ENCODE measurements around the gene TBCK. TPM values are rescaled to one million over a fixed set of nuclear protein-coding genes. Genes with fewer than 3 reads are reported as not detected.

Gene TBCK
- total and polyA plus RNA-seq, 2 of the 13 experiments (the other 11 are each of a cell fraction or from before 2014, with no cell fraction given) = 51.0 to 62.4 TPM

DNA sequence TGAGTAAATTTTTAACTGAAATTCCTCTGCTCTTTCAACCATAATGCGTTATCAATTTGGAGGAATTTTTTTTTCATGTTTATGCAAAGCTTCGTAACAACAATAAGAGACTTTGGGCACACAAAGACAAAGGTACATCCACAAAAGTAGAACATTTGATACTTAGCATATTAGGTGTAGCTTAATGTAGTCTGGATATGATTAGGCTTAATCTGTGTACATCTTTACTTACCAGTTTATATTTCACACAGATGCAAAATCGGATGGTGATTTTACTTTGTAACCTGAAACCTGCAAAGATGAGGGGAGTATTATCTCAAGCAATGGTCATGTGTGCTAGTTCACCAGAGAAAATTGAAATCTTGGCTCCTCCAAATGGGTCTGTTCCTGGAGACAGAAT lies 20.6 kb upstream of the TBCK start:
- intact Hi-C loops (cut with micrococcal nuclease; ENCODE audit: unreplicated experiment) = no loop called here
- no peaks in the 10 kb centered on the region for H3K27me3 ChIP-seq (ENCODE audit: control insufficient read depth in 1 of 2, insufficient read depth in 2 of 2, low read length in 2 of 2)
- H3K4me2 ChIP-seq (ENCODE audit: low read depth, low read length) = no peak overlapping the region
- POLR2A ChIA-PET = interaction anchor here (1.3 kb wide), 1 partner anchor 21 kb away, joined by 4 read pairs; no protein-coding TSS in a partner anchor
- H4K20me1 ChIP-seq (ENCODE audit: insufficient read depth, low read length) = no peaks in the 10 kb centered on the region
- no peak overlapping the region for H2AFZ ChIP-seq (ENCODE audit: low read length)
- H3K4me1 ChIP-seq (ENCODE audit: insufficient read depth, low read length) = peaks cover 18% of the 10 kb centered on the region
- TF ChIP-seq NR1H2 (CRISPR knock-in tag; IDR thresholded peaks at IDR 0.05; ENCODE audit: borderline replicate concordance, low read depth) (no peak), MTA3 (CRISPR knock-in tag; IDR thresholded peaks at IDR 0.05) (no peak)
- TF ChIP-seq, protein P1, sequence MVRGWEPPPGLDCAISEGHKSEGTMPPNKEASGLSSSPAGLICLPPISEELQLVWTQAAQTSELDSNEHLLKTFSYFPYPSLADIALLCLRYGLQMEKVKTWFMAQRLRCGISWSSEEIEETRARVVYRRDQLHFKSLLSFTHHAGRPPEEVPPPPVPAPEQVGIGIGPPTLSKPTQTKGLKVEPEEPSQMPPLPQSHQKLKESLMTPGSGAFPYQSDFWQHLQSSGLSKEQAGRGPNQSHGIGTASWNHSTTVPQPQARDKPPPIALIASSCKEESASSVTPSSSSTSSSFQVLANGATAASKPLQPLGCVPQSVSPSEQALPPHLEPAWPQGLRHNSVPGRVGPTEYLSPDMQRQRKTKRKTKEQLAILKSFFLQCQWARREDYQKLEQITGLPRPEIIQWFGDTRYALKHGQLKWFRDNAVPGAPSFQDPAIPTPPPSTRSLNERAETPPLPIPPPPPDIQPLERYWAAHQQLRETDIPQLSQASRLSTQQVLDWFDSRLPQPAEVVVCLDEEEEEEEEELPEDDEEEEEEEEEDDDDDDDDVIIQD (CRISPR knock-in tag; IDR thresholded peaks at IDR 0.05; ENCODE audit: low read depth) = no peak
- DNase-seq (ENCODE audit: low spot score) (no peak), FAIRE-seq (no peak), ATAC-seq (no peak)
- H3K27ac ChIP-seq (ENCODE audit: extremely low read length, insufficient read depth, low read length) = no peak overlapping the region
- WGBS (ENCODE audit: low lambda C conversion rate) = over 99% methylated on average over 3 of the region's 3 CpGs
- BruUV-seq (replicated peaks) = no TSS peak
- in situ Hi-C loops (cut with HindIII; ENCODE audit: extremely low pct_ligation_motif_present, low pct_unique_long_range_greater_than_20kb) = no loop called here
- CTCF ChIA-PET (ENCODE audit: low intra/inter-chr PET ratio, low total read pairs) = no interaction called here
- peaks cover 19% of the 10 kb centered on the region for H3K79me2 ChIP-seq (ENCODE audit: insufficient read depth, low read length)
- no peak overlapping the region for H3K4me3 ChIP-seq (replicated peaks in 1 of 3; ENCODE audit: insufficient read depth in 1 of 3, low read depth in 2 of 3, low read length in 3 of 3)
- H3K9ac ChIP-seq (ENCODE audit: insufficient read depth, low read depth, low read length) = no peak overlapping the region
- H3K9me3 ChIP-seq (ENCODE audit: low read length) = peaks cover 10% of the 10 kb centered on the region
- peaks cover 12 to 55% of the 10 kb centered on the region in 2 experiments for H3K36me3 ChIP-seq (replicated peaks in 1 of 2; ENCODE audit: control insufficient read depth in 1 of 2, insufficient read depth in 2 of 2, low read length in 2 of 2)

DNA sequence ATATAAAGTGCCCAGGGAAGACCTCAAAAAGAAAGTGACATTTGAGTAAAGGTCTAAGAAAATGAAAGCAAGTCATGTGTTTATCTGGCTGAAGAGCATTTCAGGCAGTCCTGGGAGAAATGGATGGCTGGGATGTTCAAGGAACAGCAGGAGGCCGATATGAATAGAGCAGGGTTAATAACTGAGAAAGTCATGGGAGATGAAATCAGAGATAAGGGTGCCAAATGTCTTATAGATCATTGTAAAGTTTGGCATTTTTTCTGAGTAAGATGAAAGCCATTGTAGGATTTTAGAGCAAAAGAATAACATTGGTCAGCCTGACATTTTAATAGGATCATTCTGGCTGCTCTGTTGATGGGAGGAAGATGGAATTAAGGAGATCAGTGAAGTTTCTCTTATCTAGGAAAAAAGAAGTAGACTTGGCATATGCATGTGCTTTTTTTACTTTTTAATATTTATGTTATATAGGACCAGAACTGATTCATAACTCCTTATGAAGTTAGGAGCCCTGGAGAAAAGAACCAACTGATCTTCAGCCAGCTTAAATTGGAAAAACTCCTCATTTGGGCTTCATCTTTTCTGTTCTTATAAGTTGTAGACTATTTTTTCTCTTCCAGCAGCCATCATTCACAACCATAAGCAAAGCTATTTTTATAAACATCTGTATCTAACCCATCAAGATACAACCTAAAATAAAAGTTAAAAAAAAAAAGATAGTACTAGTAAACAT lies 18.9 kb upstream of the TBCK start:
- Histone ChIP-seq H2AFZ (ENCODE audit: low read length) (no peak overlapping the region), H3K9me3 (ENCODE audit: low read length) (peaks cover 10% of the 10 kb centered on the region), H3K36me3 (replicated peaks in 1 of 2; ENCODE audit: control insufficient read depth in 1 of 2, insufficient read depth in 2 of 2, low read length in 2 of 2) (peaks cover 14 to 67% of the 10 kb centered on the region in 2 experiments), H3K4me2 (ENCODE audit: low read depth, low read length) (no peak overlapping the region), H3K4me3 (replicated peaks in 1 of 3; ENCODE audit: insufficient read depth in 1 of 3, low read depth in 2 of 3, low read length in 3 of 3) (no peak overlapping the region), H3K79me2 (ENCODE audit: insufficient read depth, low read length) (peaks cover 4% of the 10 kb centered on the region), H3K27me3 (ENCODE audit: control insufficient read depth in 1 of 2, insufficient read depth in 2 of 2, low read length in 2 of 2) (no peaks in the 10 kb centered on the region), H4K20me1 (ENCODE audit: insufficient read depth, low read length) (no peaks in the 10 kb centered on the region), H3K9ac (ENCODE audit: insufficient read depth, low read depth, low read length) (no peak overlapping the region), H3K4me1 (ENCODE audit: insufficient read depth, low read length) (peaks cover 23% of the 10 kb centered on the region), H3K27ac (ENCODE audit: extremely low read length, insufficient read depth, low read length) (peak overlapping the region; percentile 22)
- FAIRE-seq = no peak
- TF ChIP-seq ZNF713 (CRISPR knock-in tag; IDR thresholded peaks at IDR 0.05) (no peak), HOXD1 (CRISPR knock-in tag; IDR thresholded peaks at IDR 0.05) (no peak), CCAR2 (optimal IDR thresholded peaks at IDR 0.05; ENCODE audit: low read depth, low read length) (no peak), MAFK (conservative IDR thresholded peaks at IDR 0.05 in 1 of 2, IDR thresholded peaks at IDR 0.05 in 1 of 2; ENCODE audit: low read length in 2 of 2) (no peak)
- TSS peak; percentile 4 for BruUV-seq (replicated peaks)
- ATAC-seq = no peak
- in situ Hi-C loops (cut with HindIII; ENCODE audit: extremely low pct_ligation_motif_present, low pct_unique_long_range_greater_than_20kb) = no loop called here
- intact Hi-C loops (cut with micrococcal nuclease; ENCODE audit: unreplicated experiment) = no loop called here
- DNase-seq (ENCODE audit: low spot score) = no peak
- WGBS (ENCODE audit: low lambda C conversion rate) = 100% methylated on average over 1 of the region's 1 CpG
- POLR2A ChIA-PET = interaction anchor here (0.8 kb wide), 1 partner anchor 19 kb away, joined by 4 read pairs; the partner anchor contains the start of genes AIMP1 and TBCK
- CTCF ChIA-PET (ENCODE audit: low intra/inter-chr PET ratio, low total read pairs) = no interaction called here
